Measurements from ENCODE around the gene MKLN1.
"Not testable (repeated sequence)": the region's sequence is repeated elsewhere in the genome, so short reads cannot be mapped to it uniquely, and the experiment has no call there.

MKLN1 gene

GRCh38 chr7:131327626-131328376, at the start of gene MKLN1:
TSS of gene MKLN1 (plus strand) at chr7:131327876. CDS start at chr7:131327900, 24 bp downstream.
- DNase-seq: peak; percentile 93 to 98 (median 96)

DNA sequence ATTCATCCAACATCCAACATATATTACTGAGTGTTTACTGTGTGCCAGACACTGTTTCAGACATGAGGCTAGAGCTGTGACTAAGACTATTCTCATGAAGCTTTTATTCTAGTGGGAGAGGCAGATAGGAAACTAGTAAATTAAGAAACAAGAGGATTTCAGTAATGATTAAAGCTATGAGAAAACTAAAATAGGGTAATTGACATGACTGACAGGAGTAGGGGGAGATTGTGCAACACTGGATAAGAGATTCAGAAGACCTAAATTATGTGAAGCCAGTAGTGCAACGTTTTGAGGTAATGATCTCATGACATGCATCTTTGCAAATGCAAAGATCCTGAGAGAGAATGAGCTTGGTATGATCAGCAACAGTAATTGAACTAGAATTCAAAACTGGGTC, 48.6 kb upstream of the MKLN1 start:
- peak in 2 of 3 donors; percentile 10 to 35 for DNase-seq

GRCh38 chr7:131281266-131282048, 46.2 kb upstream of the MKLN1 start:
- peak in 2 of 3 donors; percentile 22 to 41 for DNase-seq

- no peak for DNase-seq
Observed at GRCh38 chr7:131284702-131285419, 42.8 kb upstream of the MKLN1 start.

DNA sequence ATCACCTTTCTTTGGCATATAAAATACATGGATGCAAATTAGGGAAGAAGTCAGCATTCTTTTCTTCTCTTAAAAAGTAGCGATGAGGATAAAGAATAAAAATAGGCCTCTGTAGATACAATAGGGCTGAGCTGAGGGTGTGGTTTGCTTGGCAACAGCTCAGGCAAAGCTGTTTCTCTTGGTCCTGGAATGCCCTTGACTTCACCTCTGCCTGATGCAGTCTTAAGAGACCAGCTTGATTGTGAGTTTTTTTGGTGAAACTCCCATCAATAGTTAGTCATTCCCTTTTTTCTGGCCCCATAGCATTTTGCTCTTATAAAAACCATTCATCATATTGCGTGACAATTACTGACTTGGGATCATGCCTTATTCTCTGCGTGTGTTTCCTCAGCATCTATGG, 42.1 kb upstream of the MKLN1 start:
- no peak for DNase-seq

GRCh38 chr7:131288450-131288849, 39.2 kb upstream of the MKLN1 start:
- no peak for DNase-seq

- DNase-seq: no peak
Observed at GRCh38 chr7:131289051-131289450, 38.6 kb upstream of the MKLN1 start.

DNA sequence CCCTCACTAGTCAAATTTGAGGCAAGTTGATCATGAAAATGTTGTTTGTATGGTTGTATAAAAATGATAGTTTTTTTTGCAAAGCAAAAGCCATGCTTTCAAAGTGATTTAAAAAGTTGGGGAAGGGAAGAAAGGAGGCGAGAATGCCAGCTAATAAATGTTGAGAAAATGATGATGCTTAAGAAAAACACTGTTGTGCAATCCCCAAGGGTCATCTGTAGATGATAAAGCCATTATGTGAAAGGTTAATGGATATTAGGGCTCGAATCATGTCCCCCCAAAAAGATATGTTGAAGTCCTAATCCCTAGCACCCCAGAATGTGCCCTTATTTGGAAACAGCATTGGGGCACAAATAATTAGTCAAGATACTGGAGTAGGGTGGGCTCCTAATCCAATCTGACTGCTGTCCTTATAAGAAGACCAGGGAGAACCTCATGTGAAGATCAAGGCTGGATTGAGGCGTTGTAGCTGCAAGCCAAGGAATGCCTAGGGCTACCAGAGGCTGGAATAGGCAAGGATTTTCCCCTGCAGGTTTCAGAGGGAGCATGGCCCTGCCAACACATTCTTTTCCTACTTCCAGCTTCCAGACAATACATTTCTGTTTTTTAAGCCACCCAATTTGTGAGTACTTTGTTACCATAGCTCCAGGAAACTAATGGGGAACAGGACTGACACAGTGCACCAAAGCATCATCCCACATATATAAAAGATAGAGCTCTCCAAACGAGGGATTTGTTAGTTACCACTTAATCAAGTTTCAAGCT, 35.4 kb upstream of the MKLN1 start:
- no peak for DNase-seq

DNA sequence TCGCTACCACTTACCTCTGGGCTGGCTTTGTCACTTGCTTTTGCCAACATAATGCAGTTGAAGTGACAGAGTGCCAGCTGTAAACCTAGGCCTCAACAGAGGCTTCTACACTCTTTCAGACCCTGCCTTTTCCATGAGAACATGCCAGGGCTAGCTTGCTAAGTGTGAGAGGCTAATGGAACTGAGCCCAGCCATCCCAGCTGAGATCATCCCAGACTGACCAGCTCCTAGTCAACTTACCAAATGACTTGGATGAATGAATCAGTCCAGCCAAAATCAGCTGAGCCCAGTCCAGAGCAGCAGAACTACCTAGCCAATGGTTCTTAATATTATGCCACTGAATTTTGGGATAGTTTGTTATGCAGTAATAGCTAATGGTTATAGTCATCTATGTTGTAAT, 34.7 kb upstream of the MKLN1 start:
- DNase-seq: no peak

DNA sequence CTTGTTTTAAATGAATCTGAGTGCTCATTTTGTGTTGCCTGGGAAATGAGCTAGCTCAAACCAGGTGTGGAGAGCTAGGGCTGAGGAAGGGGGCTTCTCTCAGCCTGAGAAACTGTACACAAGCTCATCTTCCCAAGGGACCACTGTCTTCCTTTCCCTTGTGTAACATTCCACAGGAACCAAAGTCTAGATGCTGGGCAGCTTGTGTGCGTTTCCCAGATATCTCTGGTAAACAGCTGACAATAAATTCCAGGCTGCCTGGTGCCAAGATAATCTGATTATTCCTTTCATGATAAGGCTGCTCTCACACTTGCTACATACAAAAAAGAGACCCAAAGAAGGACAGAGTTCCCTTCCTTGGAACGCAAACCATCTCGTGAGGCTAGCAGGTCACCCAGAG, 33.1 kb upstream of the MKLN1 start:
- DNase-seq: no peak

GRCh38 chr7:131298608-131298992, 29.1 kb upstream of the MKLN1 start:
- no peak for DNase-seq

GRCh38 chr7:131299074-131299473, 28.6 kb upstream of the MKLN1 start:
- DNase-seq: no peak

DNA sequence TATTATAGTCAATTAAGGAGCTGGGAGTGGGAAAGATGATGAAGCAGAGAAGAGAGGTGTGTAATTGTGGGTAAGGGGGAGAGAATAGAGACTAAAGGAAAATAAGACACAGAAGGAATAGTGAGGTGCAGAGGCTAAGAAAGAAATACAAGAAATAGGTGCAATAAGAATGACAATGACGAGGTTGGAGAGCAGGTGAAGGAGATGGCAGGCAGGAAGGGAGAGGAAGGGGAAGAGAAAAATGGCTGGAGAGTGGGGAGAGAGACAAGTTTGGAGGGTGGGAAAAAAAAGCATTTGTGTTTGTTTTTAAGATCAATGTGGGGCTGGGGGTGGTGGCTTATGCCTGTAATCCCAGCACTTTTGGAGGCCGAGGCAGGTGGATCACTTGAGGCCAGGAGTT, 27.6 kb upstream of the MKLN1 start:
- no peak for DNase-seq

- DNase-seq: peak in 2 of 3 donors; percentile 8 to 9
Observed at GRCh38 chr7:131300572-131301466, 26.9 kb upstream of the MKLN1 start.

DNA sequence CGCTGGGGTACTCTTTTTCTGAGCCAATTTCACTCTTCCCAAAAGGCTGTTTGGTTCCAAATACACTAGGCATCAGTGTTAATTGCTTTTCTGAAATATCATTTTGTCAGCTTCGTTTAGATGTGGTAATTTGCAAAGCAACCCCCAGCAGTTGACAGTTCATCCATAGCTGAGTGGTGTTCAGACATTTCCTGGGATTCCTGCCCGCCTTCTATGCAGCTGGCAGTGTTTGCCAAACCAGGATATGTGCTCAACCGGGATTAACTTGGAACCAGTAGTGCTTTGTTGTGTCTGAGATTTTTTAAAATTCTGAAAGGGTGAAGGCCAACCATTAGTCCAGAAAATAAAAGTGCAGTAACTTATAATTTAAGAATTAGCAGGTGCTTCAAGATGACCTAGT, 25.2 kb upstream of the MKLN1 start:
- DNase-seq: no peak

DNA sequence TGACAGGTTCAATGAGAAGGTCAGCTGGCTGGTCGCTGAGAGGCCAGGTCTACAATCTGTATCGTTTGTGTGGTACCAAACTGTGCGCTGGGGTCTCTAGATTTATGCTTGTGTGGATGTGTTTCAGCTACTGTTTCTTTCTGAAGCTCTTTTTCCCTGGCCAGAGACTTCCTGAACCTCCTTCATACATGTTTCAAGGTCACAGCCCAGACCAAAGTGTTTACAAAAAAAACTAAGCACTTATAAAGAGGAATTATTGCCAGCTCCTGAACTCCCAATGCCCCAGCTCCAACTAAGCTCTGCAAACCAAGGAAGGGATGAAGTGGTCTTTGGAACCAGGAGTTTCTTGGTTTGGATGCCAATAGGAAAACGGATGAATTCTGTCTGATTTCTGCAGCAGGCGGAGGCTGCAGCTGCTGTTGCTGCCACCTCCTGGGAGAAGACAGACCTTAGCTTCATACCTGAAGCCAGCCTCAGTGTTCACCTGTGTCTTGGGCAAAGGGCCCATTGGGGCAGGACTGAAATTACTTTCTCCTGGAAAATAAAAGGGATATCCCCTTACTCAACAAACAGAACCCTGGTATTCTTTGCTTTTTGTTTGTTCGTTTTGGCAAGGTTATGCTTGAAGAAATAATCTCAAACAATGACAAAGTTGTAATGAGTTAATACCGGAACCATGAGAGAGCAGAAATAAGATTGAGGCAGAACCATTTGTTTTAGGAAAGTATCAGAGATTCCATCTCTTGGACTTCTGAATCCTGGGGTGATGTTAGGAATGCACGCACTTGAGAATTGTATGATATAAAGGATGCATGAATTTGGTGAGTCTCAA, 24.6 kb upstream of the MKLN1 start:
- DNase-seq: no peak

DNA sequence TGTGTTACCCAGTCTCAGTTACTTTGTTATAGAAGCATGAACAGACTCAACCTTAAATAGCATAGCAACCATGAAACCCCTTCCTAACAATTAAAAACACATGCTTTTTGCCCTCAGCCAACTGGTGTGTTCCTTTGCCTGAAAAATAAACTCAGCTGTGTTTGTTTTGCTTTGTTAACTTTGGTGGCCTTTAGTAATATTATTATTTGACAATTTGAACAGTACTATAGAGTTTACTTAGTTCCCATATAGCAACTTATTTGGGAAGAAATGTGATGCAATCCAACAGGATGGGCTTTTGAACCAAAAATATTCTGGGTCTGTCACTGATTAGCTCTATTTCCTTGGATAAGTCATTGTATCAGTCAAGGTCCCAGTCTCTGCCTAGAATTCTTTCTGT, 22.5 kb upstream of the MKLN1 start:
- DNase-seq: no peak

DNA sequence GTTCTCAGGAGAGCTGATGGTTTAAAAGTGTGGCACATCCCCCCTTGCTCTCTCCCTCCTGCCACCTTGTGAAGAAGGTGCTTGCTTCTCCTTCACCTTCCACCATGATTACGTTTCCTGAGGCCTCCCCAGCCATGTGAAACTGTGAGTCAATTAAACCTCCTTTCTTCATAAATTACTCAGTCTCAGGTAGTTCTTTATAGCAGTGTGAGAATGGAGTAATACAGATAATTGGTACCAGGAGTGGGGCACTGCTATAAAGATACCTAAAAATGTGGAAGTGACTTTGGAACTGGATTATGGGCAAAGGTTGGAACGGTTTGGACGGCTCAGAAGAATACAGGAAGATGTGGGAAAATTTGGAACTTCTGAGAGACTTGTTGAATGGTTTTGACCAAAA, 21.6 kb upstream of the MKLN1 start:
- not testable (repeated sequence) for DNase-seq

- DNase-seq: no peak
Observed at GRCh38 chr7:131306777-131307176, 20.9 kb upstream of the MKLN1 start.

DNA sequence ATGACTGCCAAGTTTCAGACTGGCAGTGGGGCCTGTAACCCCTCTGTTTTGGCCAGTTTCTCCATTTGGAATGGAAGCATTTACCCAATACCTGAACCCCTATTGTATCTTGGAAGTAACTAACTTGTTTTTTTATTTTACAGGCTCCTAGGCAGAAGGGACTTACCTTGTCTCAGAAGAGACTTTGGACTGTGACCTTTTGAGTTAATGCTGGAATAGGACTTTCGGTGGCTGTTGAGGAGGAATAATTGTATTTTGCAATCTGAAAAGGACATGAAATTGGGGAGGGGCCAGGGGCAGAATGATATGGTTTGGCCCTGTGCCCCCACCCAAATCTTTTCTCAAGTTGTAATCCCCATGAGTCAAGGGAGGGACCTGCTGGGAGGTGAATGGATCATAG, 20.0 kb upstream of the MKLN1 start:
- DNase-seq: no peak

- DNase-seq: no peak
Observed at GRCh38 chr7:131312838-131313237, 14.8 kb upstream of the MKLN1 start.

Measured in suppressor macrophage treated with lipopolysaccharide for 1 hour (primary cell).